HepG2 (cell line): ENCODE measurements around the gene RERE. TPM values are rescaled to one million over a fixed set of nuclear protein-coding genes. Genes with fewer than 3 reads are reported as not detected.

Experiments used
- AKAP8 ChIP-seq: sonication (generic); formaldehyde crosslinking; IDR thresholded peaks from 2 replicates; pipeline ENCODE4 v1.5.1; 2020; ENCODE audit warnings: mild to moderate bottlenecking, missing genetic modification reagents
- CREB3 ChIP-seq: sonication (generic); formaldehyde crosslinking; IDR thresholded peaks from 2 replicates; pipeline ENCODE4 v1.5.0; 2020; ENCODE audit warnings: missing genetic modification reagents
- HINFP ChIP-seq: sonication (generic); formaldehyde crosslinking; IDR thresholded peaks from 2 replicates; pipeline ENCODE4 v1.4.0; 2020; ENCODE audit warnings: low read depth, mild to moderate bottlenecking, missing genetic modification reagents
- MBD4 ChIP-seq: IDR thresholded peaks from 2 replicates; pipeline ENCODE4 v1.6.1; 2012; ENCODE audit warnings: low read length, inconsistent platforms, borderline replicate concordance
- MED1 ChIP-seq: sonication (generic); formaldehyde crosslinking; IDR thresholded peaks from 2 replicates; pipeline ENCODE4 v1.4.0; 2020; ENCODE audit warnings: missing genetic modification reagents
- PTBP1 ChIP-seq: fragments of 200-400 bp; formaldehyde crosslinking; IDR thresholded peaks from 2 replicates; pipeline ENCODE4 v1.6.1; 2018; ENCODE audit warnings: low read length, low read depth; ENCODE audit not compliant: poor library complexity, severe bottlenecking
- RERE ChIP-seq: IDR thresholded peaks from 2 replicates; pipeline ENCODE4 v1.6.1; 2016; ENCODE audit warnings: low read depth, missing genetic modification reagents, missing compliant biosample characterization
- RXRB ChIP-seq: IDR thresholded peaks from 2 replicates; pipeline ENCODE4 v1.6.1; 2016; ENCODE audit warnings: borderline replicate concordance, missing genetic modification reagents, missing compliant biosample characterization
- SIX1 ChIP-seq: sonication (generic); formaldehyde crosslinking; IDR thresholded peaks from 2 replicates; pipeline ENCODE4 v1.4.0; 2020; ENCODE audit warnings: missing genetic modification reagents, borderline replicate concordance
- TBL1XR1 ChIP-seq: fragments of 150-350 bp; IDR thresholded peaks from 2 replicates; pipeline ENCODE4 v1.6.1; 2014; ENCODE audit warnings: borderline replicate concordance, low read length; ENCODE audit not compliant: partially characterized antibody
- ZNF10 ChIP-seq: sonication (generic); formaldehyde crosslinking; IDR thresholded peaks from 2 replicates; pipeline ENCODE4 v1.4.0; 2020; ENCODE audit warnings: mild to moderate bottlenecking, low read depth, missing genetic modification reagents, borderline replicate concordance
- ZNF20 ChIP-seq: sonication (generic); formaldehyde crosslinking; IDR thresholded peaks from 2 replicates; pipeline ENCODE4 v1.4.0; 2020; ENCODE audit warnings: mild to moderate bottlenecking, moderate library complexity, missing genetic modification reagents
- ZNF251 ChIP-seq: sonication (generic); formaldehyde crosslinking; IDR thresholded peaks from 2 replicates; pipeline ENCODE4 v1.9.0; 2021; ENCODE audit warnings: mild to moderate bottlenecking, missing genetic modification reagents
- ZNF570 ChIP-seq: sonication (generic); formaldehyde crosslinking; IDR thresholded peaks from 2 replicates; pipeline ENCODE4 v1.4.0; 2020; ENCODE audit warnings: mild to moderate bottlenecking, missing genetic modification reagents, borderline replicate concordance
- ZNF709 ChIP-seq: sonication (generic); formaldehyde crosslinking; IDR thresholded peaks from 2 replicates; pipeline ENCODE4 v1.5.0; 2020; ENCODE audit warnings: mild to moderate bottlenecking, missing genetic modification reagents
- ZNF713 ChIP-seq: sonication (generic); formaldehyde crosslinking; IDR thresholded peaks from 2 replicates; pipeline ENCODE4 v1.4.0; 2020; ENCODE audit warnings: mild to moderate bottlenecking, missing genetic modification reagents
- ZNF749 ChIP-seq: sonication (generic); formaldehyde crosslinking; IDR thresholded peaks from 2 replicates; pipeline ENCODE4 v1.8.0; 2022; ENCODE audit warnings: mild to moderate bottlenecking, missing genetic modification reagents, moderate library complexity, borderline replicate concordance
- ZNF776 ChIP-seq: sonication (generic); formaldehyde crosslinking; IDR thresholded peaks from 2 replicates; pipeline ENCODE4 v1.4.0; 2020; ENCODE audit warnings: mild to moderate bottlenecking, missing genetic modification reagents
- ZNF792 ChIP-seq: IDR thresholded peaks from 2 replicates; pipeline ENCODE4 v1.6.1; 2016
- ZSCAN12 ChIP-seq: sonication (generic); formaldehyde crosslinking; IDR thresholded peaks from 2 replicates; pipeline ENCODE4 v1.9.0; 2021; ENCODE audit warnings: mild to moderate bottlenecking, missing genetic modification reagents
- polyA plus RNA-seq, 8 experiments: library from polyadenylated mRNA; depleted of rRNA in 3 of 8; stranded (reverse) in 7 of 8; unstranded in 1 of 8; fragments of >200 nt; fragmentation: Illumina TruSeq in 4 of 8; extraction: Trizol in 4 of 8; gene quantifications; 2 replicates each; pipeline versions ENCODE4 v1.2.1 to v1.2.3, GENCODE V29; 2011 to 2016; ENCODE audit warnings: low read depth in 4 of 8, missing spikeins in 1 of 8, mixed read lengths in 1 of 8; ENCODE audit not compliant: insufficient read depth in 1 of 8
- total RNA-seq, 5 experiments: library from RNA; depleted of rRNA; stranded (reverse); fragments of >200 nt; fragmentation: Illumina TruSeq; extraction: Trizol; gene quantifications; 2 replicates each; pipeline ENCODE4 v1.2.3, GENCODE V29; 2016; ENCODE audit warnings: low read depth in 1 of 5

The RERE gene
- total and polyA plus RNA-seq, 2 of the 13 experiments (the other 11 are each of a cell fraction or from before 2014, with no cell fraction given): 18.3 to 21.9 TPM

DNA sequence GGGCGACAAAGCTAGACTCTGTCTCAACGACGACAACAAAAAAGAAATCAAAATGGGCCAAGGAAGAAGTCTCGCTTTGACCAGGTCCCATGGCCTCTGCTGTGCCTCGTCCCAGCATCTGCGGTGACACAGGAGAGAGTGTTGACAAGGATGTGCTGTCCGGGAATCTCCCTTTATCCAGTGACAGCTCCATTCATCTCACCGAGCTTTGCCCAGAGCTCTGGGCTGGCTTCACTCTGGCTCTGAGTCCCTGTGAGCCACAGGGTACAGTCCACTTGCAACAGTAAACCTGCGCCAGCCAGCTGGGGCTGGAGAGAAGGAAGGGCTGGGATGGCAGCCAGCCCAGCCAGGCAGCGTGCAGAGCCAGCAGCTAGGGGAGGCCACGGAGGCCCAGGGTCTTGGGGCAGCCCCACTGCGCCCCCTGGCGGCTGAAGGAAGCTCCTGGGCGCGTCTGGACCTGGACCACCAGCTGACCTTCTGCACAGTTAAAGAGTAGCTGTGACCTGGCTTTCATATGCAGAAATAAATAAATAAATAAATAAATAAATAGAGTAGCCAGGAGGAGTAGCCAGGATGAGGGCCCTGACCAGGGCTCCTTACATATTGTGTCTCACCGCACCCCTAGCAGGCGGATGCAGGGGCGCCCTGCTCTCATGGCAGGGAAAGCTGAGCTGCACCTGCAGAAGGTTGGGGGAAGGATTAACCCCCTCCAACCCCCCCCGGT lies 31.4 kb upstream of the RERE start (continued):
- TF ChIP-seq HINFP (CRISPR knock-in tag): no peak
- TF ChIP-seq ZNF713: no peak
- no peak for TF ChIP-seq TBL1XR1
- TF ChIP-seq CREB3 (CRISPR knock-in tag): no peak; the same call in 1 of the 2 replicates
- TF ChIP-seq RERE (CRISPR knock-in tag): 0 out of 2 replicates have a peak, but pooled peaks have one; percentile 28
- TF ChIP-seq ZNF709: no peak
- TF ChIP-seq ZNF251 (CRISPR knock-in tag): no peak
- TF ChIP-seq ZNF749 (CRISPR knock-in tag): no peak
- no peak for TF ChIP-seq ZNF570 (CRISPR knock-in tag)
- peak; percentile 62; the same call in 1 of the 2 replicates for TF ChIP-seq SIX1 (CRISPR knock-in tag)
- TF ChIP-seq ZSCAN12 (CRISPR knock-in tag): no peak
- TF ChIP-seq ZNF10 (CRISPR knock-in tag): no peak
- no peak for TF ChIP-seq AKAP8 (CRISPR knock-in tag)
- TF ChIP-seq MBD4: no peak
- TF ChIP-seq ZNF20 (CRISPR knock-in tag): no peak
- TF ChIP-seq MED1 (CRISPR knock-in tag): peak; percentile 82
- TF ChIP-seq ZNF776 (CRISPR knock-in tag): no peak
- TF ChIP-seq ZNF792 (CRISPR knock-in tag): no peak
- TF ChIP-seq RXRB (CRISPR knock-in tag): peak; percentile 62; the same call in 1 of the 2 replicates
- TF ChIP-seq PTBP1: no peak
